DOHH2 (cell line): ENCODE results near the gene MED27.

Source experiments
- H3F3A ChIP-seq: fragments of 200-600 bp; sonication (generic), shearing (Covaris generic); 2 replicates; pipeline ENCODE4 v1.6.0; 2016; ENCODE audit warnings: antibody characterized with exemption, mild to moderate bottlenecking; ENCODE audit not compliant: control insufficient read depth, insufficient read depth
- H3K27ac ChIP-seq: fragments of 200-600 bp; sonication (generic); 2 replicates; pipeline ENCODE4 v1.5.1; 2014; ENCODE audit warnings: low read depth, mild to moderate bottlenecking, low read length, moderate library complexity
- H3K27me3 ChIP-seq: fragments of 200-600 bp; sonication (generic); 2 replicates; pipeline ENCODE4 v1.6.1; 2014; ENCODE audit warnings: mild to moderate bottlenecking, low read length, mixed read lengths; ENCODE audit not compliant: control insufficient read depth
- H3K36me3 ChIP-seq: fragments of 200-600 bp; sonication (generic); 2 replicates; pipeline ENCODE4 v1.6.1; 2014; ENCODE audit warnings: mild to moderate bottlenecking, low read length, moderate library complexity, mixed read lengths; ENCODE audit not compliant: control insufficient read depth
- H3K4me1 ChIP-seq: fragments of 200-600 bp; sonication (generic); 2 replicates; pipeline ENCODE4 v1.6.1; 2014; ENCODE audit warnings: mild to moderate bottlenecking, low read length, mixed read lengths; ENCODE audit not compliant: control insufficient read depth
- H3K4me2 ChIP-seq: fragments of 200-600 bp; sonication (generic); 2 replicates; pipeline ENCODE4 v1.6.0; 2014; ENCODE audit warnings: mild to moderate bottlenecking, low read length, moderate library complexity
- H3K4me3 ChIP-seq: fragments of 200-600 bp; sonication (generic); 2 replicates; pipeline ENCODE4 v1.5.1; 2014; ENCODE audit warnings: mild to moderate bottlenecking, low read length, mixed read lengths
- H3K79me2 ChIP-seq: fragments of 200-600 bp; sonication (generic); 2 replicates; pipeline ENCODE4 v1.6.1; 2014; ENCODE audit warnings: mild to moderate bottlenecking, low read length, mixed read lengths; ENCODE audit not compliant: control insufficient read depth
- H3K9me2 ChIP-seq: fragments of 200-600 bp; sonication (generic); replicated peaks from 2 replicates; pipeline ENCODE4 v1.6.1; 2014; ENCODE audit warnings: mild to moderate bottlenecking, low read length, mixed read lengths; ENCODE audit not compliant: control insufficient read depth
- H3K9me3 ChIP-seq: fragments of 200-600 bp; sonication (generic); 2 replicates; pipeline ENCODE4 v1.6.1; 2014; ENCODE audit warnings: antibody characterized with exemption, low read length, mixed read lengths; ENCODE audit not compliant: control insufficient read depth, insufficient read depth
- H4K20me1 ChIP-seq: fragments of 200-600 bp; sonication (generic); 2 replicates; pipeline ENCODE4 v1.6.0; 2014; ENCODE audit warnings: low read depth, mild to moderate bottlenecking, antibody characterized with exemption, low read length, moderate library complexity; ENCODE audit not compliant: control insufficient read depth, insufficient read depth
- CTCF ChIP-seq: fragments of 200-600 bp; sonication (generic); IDR thresholded peaks from one replicate; pipeline ENCODE4 v1.5.1; 2014; ENCODE audit warnings: antibody characterized with exemption, mild to moderate bottlenecking, low read depth, low read length; ENCODE audit not compliant: poor library complexity, severe bottlenecking
- EZH2phosphoT487 ChIP-seq: fragments of 200-600 bp; sonication (generic); IDR thresholded peaks from 2 replicates; pipeline ENCODE4 v1.6.1; 2017; ENCODE audit warnings: borderline replicate concordance, mild to moderate bottlenecking, antibody characterized with exemption, low read length, moderate library complexity, mixed read lengths

The MED27 gene

GRCh38 chr9:131833906-131834305 lies 245.8 kb downstream of the MED27 start:
- no peaks in the 10 kb centered on the region for H3K36me3 ChIP-seq
- no peaks in the 10 kb centered on the region for H4K20me1 ChIP-seq
- no peaks in the 10 kb centered on the region; the same call in 1 of the 2 replicates for H3K27me3 ChIP-seq
- H3K79me2 ChIP-seq, result no peaks in the 10 kb centered on the region
- H3F3A ChIP-seq, result no peaks in the 10 kb centered on the region
- no peak overlapping the region for H3K4me3 ChIP-seq
- no peak overlapping the region for H3K4me2 ChIP-seq
- no peaks in the 10 kb centered on the region for H3K9me3 ChIP-seq
- TF ChIP-seq EZH2phosphoT487 (no peak), CTCF (no peak)
- no peaks in the 10 kb centered on the region for H3K9me2 ChIP-seq
- H3K4me1 ChIP-seq, result no peaks in the 10 kb centered on the region
- no peak overlapping the region for H3K27ac ChIP-seq

GRCh38 chr9:131833083-131833482 lies 246.6 kb downstream of the MED27 start:
- Histone ChIP-seq H3K9me2 (no peaks in the 10 kb centered on the region), H3K36me3 (no peaks in the 10 kb centered on the region), H3K4me2 (no peak overlapping the region), H3K79me2 (no peaks in the 10 kb centered on the region), H3K4me3 (no peak overlapping the region), H3K27ac (no peak overlapping the region), H3F3A (no peaks in the 10 kb centered on the region), H4K20me1 (no peaks in the 10 kb centered on the region), H3K27me3 (no peaks in the 10 kb centered on the region; the same call in 1 of the 2 replicates), H3K4me1 (no peaks in the 10 kb centered on the region), H3K9me3 (no peaks in the 10 kb centered on the region)
- no peak for TF ChIP-seq CTCF
- TF ChIP-seq EZH2phosphoT487, result no peak

GRCh38 chr9:131831380-131832165 lies 248.1 kb downstream of the MED27 start:
- Histone ChIP-seq H3K27me3 (no peaks in the 10 kb centered on the region; the same call in 1 of the 2 replicates), H3K4me1 (no peaks in the 10 kb centered on the region), H4K20me1 (no peaks in the 10 kb centered on the region), H3K4me2 (no peak overlapping the region), H3K79me2 (no peaks in the 10 kb centered on the region), H3K36me3 (no peaks in the 10 kb centered on the region), H3F3A (no peaks in the 10 kb centered on the region), H3K27ac (no peak overlapping the region), H3K9me2 (no peaks in the 10 kb centered on the region), H3K9me3 (no peaks in the 10 kb centered on the region), H3K4me3 (no peak overlapping the region)
- no peak for TF ChIP-seq EZH2phosphoT487
- TF ChIP-seq CTCF, result no peak
